Neural cell (in vitro differentiated cells): ENCODE measurements around the gene COL25A1. TPM values are rescaled to one million over a fixed set of nuclear protein-coding genes. Genes with fewer than 3 reads are reported as not detected.

ENCODE experiments used
- H2AFZ ChIP-seq: fragments of 200-600, 300-800 bp; sonication (generic), shearing (Covaris generic); 2 replicates; pipeline ENCODE4 v1.6.0; 2014; ENCODE audit warnings: low read depth, mild to moderate bottlenecking, antibody characterized with exemption, low read length, moderate library complexity
- H3F3A ChIP-seq: fragments of 200-600 bp; shearing (Covaris generic); 2 replicates; pipeline ENCODE4 v1.6.1; 2016; ENCODE audit warnings: mild to moderate bottlenecking, moderate library complexity, mixed read lengths, antibody characterized with exemption, low read length; ENCODE audit not compliant: insufficient read depth, poor library complexity, severe bottlenecking
- H3K27ac ChIP-seq: fragments of 200-600, 300-800 bp; sonication (generic), shearing (Covaris generic); 2 replicates; pipeline ENCODE4 v1.5.1; 2014; ENCODE audit warnings: mild to moderate bottlenecking, low read length, moderate library complexity
- H3K27me3 ChIP-seq: fragments of 300-800, 200-600 bp; sonication (generic), shearing (Covaris generic); 2 replicates; pipeline ENCODE4 v1.6.0; 2014; ENCODE audit warnings: mild to moderate bottlenecking, low read depth, low read length, moderate library complexity; ENCODE audit not compliant: insufficient read depth
- H3K36me3 ChIP-seq: fragments of 300-800, 200-600 bp; sonication (generic), shearing (Covaris generic); 2 replicates; pipeline ENCODE4 v1.5.1; 2014; ENCODE audit warnings: mild to moderate bottlenecking, antibody characterized with exemption, low read length, moderate library complexity; ENCODE audit not compliant: insufficient read depth
- H3K4me2 ChIP-seq: fragments of 300-800, 200-600 bp; sonication (generic), shearing (Covaris generic); 2 replicates; pipeline ENCODE4 v1.6.0; 2014; ENCODE audit warnings: mild to moderate bottlenecking, low read length
- H3K4me3 ChIP-seq: fragments of 300-800, 200-600 bp; sonication (generic), shearing (Covaris generic); 2 replicates; pipeline ENCODE4 v1.5.1; 2014; ENCODE audit warnings: mild to moderate bottlenecking, low read length, moderate library complexity
- H3K79me2 ChIP-seq: fragments of 200-600 bp; shearing (Covaris generic); replicated peaks from 2 replicates; pipeline ENCODE4 v1.6.0; 2014; ENCODE audit warnings: mild to moderate bottlenecking, low read length, moderate library complexity; ENCODE audit not compliant: insufficient read depth
- H3K9ac ChIP-seq: fragments of 300-800, 200-600 bp; sonication (generic), shearing (Covaris generic); 2 replicates; pipeline ENCODE4 v1.6.1; 2016; ENCODE audit warnings: mild to moderate bottlenecking, low read length, mixed read lengths
- H3K9me2 ChIP-seq: fragments of 200-600 bp; shearing (Covaris generic); 2 replicates; pipeline ENCODE4 v1.6.1; 2016; ENCODE audit warnings: mild to moderate bottlenecking, low read length, mixed read lengths; ENCODE audit not compliant: insufficient read depth
- H3K9me3 ChIP-seq: fragments of 200-600, 300-800 bp; sonication (generic), shearing (Covaris generic); 2 replicates; pipeline ENCODE4 v1.6.1; 2016; ENCODE audit warnings: mild to moderate bottlenecking, mixed run types, low read length, moderate library complexity, mixed read lengths
- H4K20me1 ChIP-seq: fragments of 200-600 bp; shearing (Covaris generic); 2 replicates; pipeline ENCODE4 v1.6.1; 2016; ENCODE audit warnings: mild to moderate bottlenecking, mixed run types; ENCODE audit not compliant: insufficient read depth
- EP300 ChIP-seq: fragments of 450-650 bp; conservative IDR thresholded peaks from 2 replicates; pipeline ENCODE4 v1.6.1; 2014; ENCODE audit warnings: antibody characterized with exemption, mild to moderate bottlenecking, moderate library complexity; ENCODE audit not compliant: poor library complexity, severe bottlenecking
- EZH2 ChIP-seq: fragments of 200-600, 300-800 bp; shearing (Covaris generic), sonication (generic); IDR thresholded peaks from 2 replicates; pipeline ENCODE4 v1.6.1; 2014; ENCODE audit warnings: antibody characterized with exemption, low read length, borderline replicate concordance, mild to moderate bottlenecking; ENCODE audit not compliant: insufficient read depth, poor library complexity, severe bottlenecking
- MXI1 ChIP-seq: fragments of 450-650 bp; conservative IDR thresholded peaks from 2 replicates; pipeline ENCODE4 v1.6.1; 2014; ENCODE audit warnings: antibody characterized with exemption, mild to moderate bottlenecking; ENCODE audit not compliant: poor library complexity, severe bottlenecking
- POLR2AphosphoS5 ChIP-seq: IDR thresholded peaks from 2 replicates; pipeline ENCODE4 v1.6.1; 2012
- RAD21 ChIP-seq: fragments of 450-650 bp; conservative IDR thresholded peaks from 2 replicates; pipeline ENCODE4 v1.6.1; 2014; ENCODE audit warnings: antibody characterized with exemption, mild to moderate bottlenecking, moderate library complexity
- SMC3 ChIP-seq: fragments of 450-650 bp; conservative IDR thresholded peaks from 2 replicates; pipeline ENCODE4 v1.6.1; 2014; ENCODE audit warnings: antibody characterized with exemption, mild to moderate bottlenecking, moderate library complexity; ENCODE audit not compliant: poor library complexity
- TAF1 ChIP-seq: IDR thresholded peaks from 2 replicates; pipeline ENCODE4 v1.6.1; 2012; ENCODE audit warnings: low read depth
- polyA plus RNA-seq: library from polyadenylated mRNA; depleted of rRNA; stranded (reverse); fragments of >200 nt; gene quantifications from 2 replicates; pipeline ENCODE4 v1.2.3, GENCODE V29; 2014
- TF ChIP-seq, protein P1 (sequence below): IDR thresholded peaks from 2 replicates; pipeline ENCODE4 v1.6.1; 2012; ENCODE audit warnings: borderline replicate concordance
- TF ChIP-seq, protein P2 (sequence below): fragments of 450-650 bp; IDR thresholded peaks from 2 replicates; pipeline ENCODE4 v1.5.1; 2014; ENCODE audit warnings: antibody characterized with exemption, mild to moderate bottlenecking, moderate library complexity; ENCODE audit not compliant: poor library complexity, severe bottlenecking

COL25A1 gene
- polyA plus RNA-seq, 1 donor from 2014 or later: 32.3 TPM

DNA sequence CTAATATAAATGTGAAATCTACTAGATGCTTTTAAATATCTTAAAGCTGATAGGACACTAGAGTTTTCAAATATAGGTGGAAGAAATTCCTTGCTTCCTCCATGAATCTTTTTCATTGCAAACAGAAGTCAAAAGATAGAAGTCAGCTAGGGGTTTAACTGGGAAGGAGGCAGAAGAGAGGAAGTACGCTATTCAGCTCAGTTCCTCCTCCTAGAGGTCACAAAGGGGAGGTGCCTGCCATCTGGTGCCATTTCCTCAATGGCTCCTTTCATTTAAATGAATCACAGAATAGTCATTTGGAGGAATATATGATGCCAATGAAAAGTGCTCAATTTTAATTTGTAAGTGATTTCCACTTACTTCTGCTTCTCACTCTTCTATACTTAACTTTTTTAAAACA, 8.5 kb downstream of the COL25A1 start:
- Histone ChIP-seq H3K9me2 (no peaks in the 10 kb centered on the region), H3K79me2 (no peaks in the 10 kb centered on the region), H2AFZ (no peak overlapping the region), H3K4me2 (no peak overlapping the region), H3F3A (no peaks in the 10 kb centered on the region), H3K9me3 (no peaks in the 10 kb centered on the region), H3K27ac (no peak overlapping the region), H3K27me3 (no peaks in the 10 kb centered on the region), H3K36me3 (no peaks in the 10 kb centered on the region), H3K9ac (no peak overlapping the region), H3K4me3 (no peak overlapping the region), H4K20me1 (no peaks in the 10 kb centered on the region)
- TF ChIP-seq, protein P1, sequence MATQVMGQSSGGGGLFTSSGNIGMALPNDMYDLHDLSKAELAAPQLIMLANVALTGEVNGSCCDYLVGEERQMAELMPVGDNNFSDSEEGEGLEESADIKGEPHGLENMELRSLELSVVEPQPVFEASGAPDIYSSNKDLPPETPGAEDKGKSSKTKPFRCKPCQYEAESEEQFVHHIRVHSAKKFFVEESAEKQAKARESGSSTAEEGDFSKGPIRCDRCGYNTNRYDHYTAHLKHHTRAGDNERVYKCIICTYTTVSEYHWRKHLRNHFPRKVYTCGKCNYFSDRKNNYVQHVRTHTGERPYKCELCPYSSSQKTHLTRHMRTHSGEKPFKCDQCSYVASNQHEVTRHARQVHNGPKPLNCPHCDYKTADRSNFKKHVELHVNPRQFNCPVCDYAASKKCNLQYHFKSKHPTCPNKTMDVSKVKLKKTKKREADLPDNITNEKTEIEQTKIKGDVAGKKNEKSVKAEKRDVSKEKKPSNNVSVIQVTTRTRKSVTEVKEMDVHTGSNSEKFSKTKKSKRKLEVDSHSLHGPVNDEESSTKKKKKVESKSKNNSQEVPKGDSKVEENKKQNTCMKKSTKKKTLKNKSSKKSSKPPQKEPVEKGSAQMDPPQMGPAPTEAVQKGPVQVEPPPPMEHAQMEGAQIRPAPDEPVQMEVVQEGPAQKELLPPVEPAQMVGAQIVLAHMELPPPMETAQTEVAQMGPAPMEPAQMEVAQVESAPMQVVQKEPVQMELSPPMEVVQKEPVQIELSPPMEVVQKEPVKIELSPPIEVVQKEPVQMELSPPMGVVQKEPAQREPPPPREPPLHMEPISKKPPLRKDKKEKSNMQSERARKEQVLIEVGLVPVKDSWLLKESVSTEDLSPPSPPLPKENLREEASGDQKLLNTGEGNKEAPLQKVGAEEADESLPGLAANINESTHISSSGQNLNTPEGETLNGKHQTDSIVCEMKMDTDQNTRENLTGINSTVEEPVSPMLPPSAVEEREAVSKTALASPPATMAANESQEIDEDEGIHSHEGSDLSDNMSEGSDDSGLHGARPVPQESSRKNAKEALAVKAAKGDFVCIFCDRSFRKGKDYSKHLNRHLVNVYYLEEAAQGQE: no peak
- TF ChIP-seq MXI1: no peak
- TF ChIP-seq POLR2AphosphoS5: no peak
- TF ChIP-seq EP300: no peak
- TF ChIP-seq, protein P2, sequence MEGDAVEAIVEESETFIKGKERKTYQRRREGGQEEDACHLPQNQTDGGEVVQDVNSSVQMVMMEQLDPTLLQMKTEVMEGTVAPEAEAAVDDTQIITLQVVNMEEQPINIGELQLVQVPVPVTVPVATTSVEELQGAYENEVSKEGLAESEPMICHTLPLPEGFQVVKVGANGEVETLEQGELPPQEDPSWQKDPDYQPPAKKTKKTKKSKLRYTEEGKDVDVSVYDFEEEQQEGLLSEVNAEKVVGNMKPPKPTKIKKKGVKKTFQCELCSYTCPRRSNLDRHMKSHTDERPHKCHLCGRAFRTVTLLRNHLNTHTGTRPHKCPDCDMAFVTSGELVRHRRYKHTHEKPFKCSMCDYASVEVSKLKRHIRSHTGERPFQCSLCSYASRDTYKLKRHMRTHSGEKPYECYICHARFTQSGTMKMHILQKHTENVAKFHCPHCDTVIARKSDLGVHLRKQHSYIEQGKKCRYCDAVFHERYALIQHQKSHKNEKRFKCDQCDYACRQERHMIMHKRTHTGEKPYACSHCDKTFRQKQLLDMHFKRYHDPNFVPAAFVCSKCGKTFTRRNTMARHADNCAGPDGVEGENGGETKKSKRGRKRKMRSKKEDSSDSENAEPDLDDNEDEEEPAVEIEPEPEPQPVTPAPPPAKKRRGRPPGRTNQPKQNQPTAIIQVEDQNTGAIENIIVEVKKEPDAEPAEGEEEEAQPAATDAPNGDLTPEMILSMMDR: no peak
- no peak for TF ChIP-seq EZH2
- no peak for TF ChIP-seq TAF1
- no peak for TF ChIP-seq RAD21

DNA sequence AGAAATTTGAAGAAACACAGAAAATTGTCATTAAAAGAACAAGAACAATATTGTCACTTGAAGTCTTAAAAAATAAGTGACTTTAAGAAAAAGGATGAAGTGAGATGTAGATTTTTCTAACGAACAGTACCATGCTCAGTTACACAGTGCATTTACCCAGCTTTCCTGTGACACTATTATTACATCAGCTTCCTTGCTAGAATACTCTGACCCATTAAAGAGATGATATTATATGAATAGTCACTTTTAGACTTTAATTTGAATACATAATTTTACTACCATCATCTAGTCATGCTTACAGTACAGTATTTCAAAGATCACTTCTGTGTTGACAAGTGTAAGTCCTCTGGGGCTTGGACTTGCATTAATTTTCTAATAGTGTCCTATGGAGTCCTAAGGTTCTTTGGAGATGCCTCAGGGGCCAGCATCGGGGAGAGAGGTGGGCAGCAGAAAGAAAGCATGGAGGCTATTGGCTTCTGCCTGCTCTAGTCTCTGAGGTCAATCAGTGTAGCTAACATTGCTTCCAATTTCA, 10.7 kb downstream of the COL25A1 start:
- no peaks in the 10 kb centered on the region for H3K27me3 ChIP-seq
- no peaks in the 10 kb centered on the region for H3K9me2 ChIP-seq
- H4K20me1 ChIP-seq: no peaks in the 10 kb centered on the region
- no peak overlapping the region for H3K9ac ChIP-seq
- TF ChIP-seq, protein P2: no peak
- no peak for TF ChIP-seq RAD21
- no peak for TF ChIP-seq TAF1
- TF ChIP-seq EZH2: no peak
- no peak for TF ChIP-seq MXI1
- no peak for TF ChIP-seq SMC3
- TF ChIP-seq POLR2AphosphoS5: no peak
- TF ChIP-seq EP300: no peak
- H2AFZ ChIP-seq: no peak overlapping the region
- H3K27ac ChIP-seq: no peak overlapping the region
- H3K36me3 ChIP-seq: no peaks in the 10 kb centered on the region
- no peaks in the 10 kb centered on the region for H3K79me2 ChIP-seq
- H3K9me3 ChIP-seq: no peaks in the 10 kb centered on the region
- H3K4me3 ChIP-seq: no peak overlapping the region
- no peak overlapping the region for H3K4me2 ChIP-seq
- no peaks in the 10 kb centered on the region for H3F3A ChIP-seq
